ENCODE results near the gene ABLIM1. TPM values are rescaled to one million over a fixed set of nuclear protein-coding genes. Genes with fewer than 3 reads are reported as not detected.

ABLIM1 gene
- total RNA-seq, 1 donor from 2014 or later, result 152 TPM

GRCh38 chr10:114482480-114483304, 175.4 kb downstream of the ABLIM1 start:
- Histone ChIP-seq H3K4me3 (ENCODE audit: low read depth, low read length) (no peak overlapping the region), H3K27me3 (ENCODE audit: control insufficient read depth, insufficient read depth, low read length) (no peaks in the 10 kb centered on the region), H3K36me3 (ENCODE audit: control insufficient read depth, insufficient read depth, low read length) (peaks cover 30% of the 10 kb centered on the region)
- TF ChIP-seq, protein P1, sequence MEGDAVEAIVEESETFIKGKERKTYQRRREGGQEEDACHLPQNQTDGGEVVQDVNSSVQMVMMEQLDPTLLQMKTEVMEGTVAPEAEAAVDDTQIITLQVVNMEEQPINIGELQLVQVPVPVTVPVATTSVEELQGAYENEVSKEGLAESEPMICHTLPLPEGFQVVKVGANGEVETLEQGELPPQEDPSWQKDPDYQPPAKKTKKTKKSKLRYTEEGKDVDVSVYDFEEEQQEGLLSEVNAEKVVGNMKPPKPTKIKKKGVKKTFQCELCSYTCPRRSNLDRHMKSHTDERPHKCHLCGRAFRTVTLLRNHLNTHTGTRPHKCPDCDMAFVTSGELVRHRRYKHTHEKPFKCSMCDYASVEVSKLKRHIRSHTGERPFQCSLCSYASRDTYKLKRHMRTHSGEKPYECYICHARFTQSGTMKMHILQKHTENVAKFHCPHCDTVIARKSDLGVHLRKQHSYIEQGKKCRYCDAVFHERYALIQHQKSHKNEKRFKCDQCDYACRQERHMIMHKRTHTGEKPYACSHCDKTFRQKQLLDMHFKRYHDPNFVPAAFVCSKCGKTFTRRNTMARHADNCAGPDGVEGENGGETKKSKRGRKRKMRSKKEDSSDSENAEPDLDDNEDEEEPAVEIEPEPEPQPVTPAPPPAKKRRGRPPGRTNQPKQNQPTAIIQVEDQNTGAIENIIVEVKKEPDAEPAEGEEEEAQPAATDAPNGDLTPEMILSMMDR (IDR thresholded peaks at IDR 0.05; ENCODE audit: insufficient read depth, low read length, severe bottlenecking), result no peak
- FAIRE-seq (no peak), DNase-seq (ENCODE audit: low read depth) (no peak)

GRCh38 chr10:114481055-114481454, 177.0 kb downstream of the ABLIM1 start:
- Histone ChIP-seq H3K36me3 (ENCODE audit: control insufficient read depth, insufficient read depth, low read length) (peaks cover 25% of the 10 kb centered on the region), H3K27me3 (ENCODE audit: control insufficient read depth, insufficient read depth, low read length) (no peaks in the 10 kb centered on the region), H3K4me3 (ENCODE audit: low read depth, low read length) (no peak overlapping the region)
- DNase-seq (ENCODE audit: low read depth) (no peak), FAIRE-seq (no peak)
- TF ChIP-seq, protein P1 (IDR thresholded peaks at IDR 0.05; ENCODE audit: insufficient read depth, low read length, severe bottlenecking), result no peak

DNA sequence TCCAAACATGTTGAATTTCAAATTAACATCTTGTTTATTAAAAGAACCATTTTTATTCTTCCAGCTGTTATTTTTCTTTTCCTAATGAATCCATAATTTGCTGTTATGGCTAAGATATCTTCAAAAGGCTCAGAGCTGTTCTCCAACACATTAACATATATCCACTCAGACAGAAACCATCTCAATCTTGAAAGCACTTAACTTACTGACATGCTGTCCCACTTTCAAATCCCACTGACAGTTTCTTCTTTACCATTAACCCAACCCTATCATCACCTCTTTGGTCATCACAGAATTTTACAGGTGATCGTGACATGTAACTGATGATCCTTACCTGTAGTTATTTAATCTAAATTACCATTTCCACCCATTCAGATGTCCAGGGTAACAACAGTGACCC, 178.2 kb downstream of the ABLIM1 start:
- H3K36me3 ChIP-seq (ENCODE audit: control insufficient read depth, insufficient read depth, low read length), result peaks cover 17% of the 10 kb centered on the region
- no peak for DNase-seq (ENCODE audit: low read depth)
- H3K4me3 ChIP-seq (ENCODE audit: low read depth, low read length), result no peak overlapping the region
- TF ChIP-seq, protein P1 (IDR thresholded peaks at IDR 0.05; ENCODE audit: insufficient read depth, low read length, severe bottlenecking), result no peak
- no peaks in the 10 kb centered on the region for H3K27me3 ChIP-seq (ENCODE audit: control insufficient read depth, insufficient read depth, low read length)
- FAIRE-seq, result no peak

DNA sequence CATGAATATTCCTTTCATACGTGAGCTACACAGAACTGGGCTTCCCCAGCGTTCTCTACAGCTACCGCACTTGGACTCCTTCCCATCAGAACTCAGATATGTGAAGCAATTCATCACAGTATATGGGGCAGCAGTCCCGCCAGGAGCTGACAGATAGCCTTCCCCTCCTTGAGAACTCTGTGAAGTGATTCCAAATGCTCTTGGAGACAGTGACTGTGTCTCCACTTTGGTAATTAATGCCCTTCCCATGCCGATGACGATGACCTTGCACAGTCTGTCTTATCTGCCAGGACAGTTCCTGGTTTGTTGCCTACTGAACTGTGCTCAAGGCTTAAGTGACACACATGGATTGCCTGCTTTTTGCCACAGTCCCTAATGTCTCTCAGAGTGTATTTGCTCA, 178.8 kb downstream of the ABLIM1 start:
- Histone ChIP-seq H3K36me3 (ENCODE audit: control insufficient read depth, insufficient read depth, low read length) (peaks cover 15% of the 10 kb centered on the region), H3K27me3 (ENCODE audit: control insufficient read depth, insufficient read depth, low read length) (no peaks in the 10 kb centered on the region), H3K4me3 (ENCODE audit: low read depth, low read length) (no peak overlapping the region)
- FAIRE-seq (no peak), DNase-seq (ENCODE audit: low read depth) (no peak)
- TF ChIP-seq, protein P1 (IDR thresholded peaks at IDR 0.05; ENCODE audit: insufficient read depth, low read length, severe bottlenecking), result no peak

DNA sequence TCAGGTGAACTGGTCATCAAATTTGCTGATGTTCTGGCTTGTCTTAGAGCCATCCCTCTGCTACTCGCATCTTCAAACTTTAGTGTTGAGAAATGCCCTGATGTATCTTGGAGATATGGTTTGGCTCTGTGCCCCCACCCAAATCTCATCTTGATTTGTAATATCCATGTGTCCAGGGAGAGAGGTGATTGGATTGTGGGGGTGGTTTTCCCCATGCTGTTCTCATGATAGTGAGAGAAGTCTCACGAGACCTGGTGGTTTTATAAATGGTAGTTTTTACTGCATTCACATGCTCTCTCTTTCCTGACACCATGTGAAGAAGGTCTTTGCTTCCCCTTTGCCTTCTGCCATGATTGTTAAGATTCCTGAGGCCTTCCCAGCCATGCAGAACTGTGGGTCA, 179.8 kb downstream of the ABLIM1 start:
- no peaks in the 10 kb centered on the region for H3K27me3 ChIP-seq (ENCODE audit: control insufficient read depth, insufficient read depth, low read length)
- H3K36me3 ChIP-seq (ENCODE audit: control insufficient read depth, insufficient read depth, low read length), result peaks cover 9% of the 10 kb centered on the region
- DNase-seq (ENCODE audit: low read depth) (no peak), FAIRE-seq (no peak)
- H3K4me3 ChIP-seq (ENCODE audit: low read depth, low read length), result no peak overlapping the region
- TF ChIP-seq, protein P1 (IDR thresholded peaks at IDR 0.05; ENCODE audit: insufficient read depth, low read length, severe bottlenecking), result no peak

GRCh38 chr10:114477285-114477684, 180.8 kb downstream of the ABLIM1 start:
- DNase-seq (ENCODE audit: low read depth) (no peak), FAIRE-seq (no peak)
- Histone ChIP-seq H3K36me3 (ENCODE audit: control insufficient read depth, insufficient read depth, low read length) (peaks cover 7% of the 10 kb centered on the region), H3K27me3 (ENCODE audit: control insufficient read depth, insufficient read depth, low read length) (no peaks in the 10 kb centered on the region), H3K4me3 (ENCODE audit: low read depth, low read length) (no peak overlapping the region)
- TF ChIP-seq, protein P1 (IDR thresholded peaks at IDR 0.05; ENCODE audit: insufficient read depth, low read length, severe bottlenecking), result no peak
